ENCODE data around the gene SLAMF1. TPM values are rescaled to one million over a fixed set of nuclear protein-coding genes. Genes with fewer than 3 reads are reported as not detected.

The SLAMF1 gene
- total and polyA plus RNA-seq, 8 donors, result 0.09 to 2.5 (median 0.18) TPM; not detected in 1

GRCh38 chr1:160607672-160608032 is 39.2 kb downstream of the SLAMF1 start:
- Histone ChIP-seq H3K9me3 (no peaks in the 10 kb centered on the region), H3K4me1 (peaks cover 0 to 12% of the 10 kb centered on the region in 2 donors), H3K36me3 (no peaks in the 10 kb centered on the region), H3K27ac (no peak overlapping the region), H3K4me3 (no peak overlapping the region), H3K27me3 (peaks cover 0 to 7% of the 10 kb centered on the region in 2 donors)
- TF ChIP-seq CTCF (IDR thresholded peaks at IDR 0.05), result no peak
- peak; percentile 12 for ATAC-seq
- intact Hi-C loops (cut with DNase I), result loop anchor here in 1 of 2 donors (5.0 kb wide), 1 partner anchor 180 kb away; no protein-coding TSS in a partner anchor
- DNase-seq, result no peak

GRCh38 chr1:160607011-160607671 is 39.7 kb downstream of the SLAMF1 start:
- peak in 2 of 4 donors; percentile 39 to 68 for DNase-seq
- Histone ChIP-seq H3K27ac (no peak overlapping the region), H3K36me3 (no peaks in the 10 kb centered on the region), H3K9me3 (peaks cover 0 to 2% of the 10 kb centered on the region in 2 donors), H3K4me1 (peaks cover 0 to 12% of the 10 kb centered on the region in 2 donors), H3K4me3 (no peak overlapping the region), H3K27me3 (peaks cover 0 to 2% of the 10 kb centered on the region in 2 donors)
- peak; percentile 61 to 74 for TF ChIP-seq CTCF (IDR thresholded peaks at IDR 0.05)
- intact Hi-C loops (cut with DNase I), result loop anchor here in 1 of 2 donors (5.0 kb wide), 1 partner anchor 180 kb away; no protein-coding TSS in a partner anchor
- peak; percentile 99 for ATAC-seq

- Histone ChIP-seq H3K4me3 (no peak overlapping the region), H3K9me3 (peaks cover 0 to 4% of the 10 kb centered on the region in 2 donors), H3K27ac (no peak overlapping the region), H3K36me3 (no peaks in the 10 kb centered on the region), H3K27me3 (no peaks in the 10 kb centered on the region), H3K4me1 (peaks cover 0 to 12% of the 10 kb centered on the region in 2 donors)
- no peak for TF ChIP-seq CTCF (IDR thresholded peaks at IDR 0.05)
- ATAC-seq (no peak), DNase-seq (no peak)
- intact Hi-C loops (cut with DNase I), result loop anchor here in 1 of 2 donors (5.0 kb wide), 1 partner anchor 179 kb away; no protein-coding TSS in a partner anchor
Measured at GRCh38 chr1:160606611-160607010, 40.2 kb downstream of the SLAMF1 start.

- peaks cover 0 to 11% of the 10 kb centered on the region in 2 donors for H3K9me3 ChIP-seq
- peaks cover 0 to 12% of the 10 kb centered on the region in 2 donors for H3K4me1 ChIP-seq
- no peaks in the 10 kb centered on the region for H3K27me3 ChIP-seq
- H3K4me3 ChIP-seq, result no peak overlapping the region
- H3K27ac ChIP-seq, result no peak overlapping the region
- ATAC-seq (no peak), DNase-seq (no peak)
- H3K36me3 ChIP-seq, result no peaks in the 10 kb centered on the region
- intact Hi-C loops (cut with DNase I), result loop anchor here in 1 of 2 donors (5.0 kb wide), 1 partner anchor 179 kb away; no protein-coding TSS in a partner anchor
- TF ChIP-seq CTCF (IDR thresholded peaks at IDR 0.05), result no peak
Measured at GRCh38 chr1:160605792-160606479, 40.9 kb downstream of the SLAMF1 start.

- H3K4me1 ChIP-seq, result peaks cover 0 to 12% of the 10 kb centered on the region in 2 donors
- DNase-seq (no peak), ATAC-seq (no peak)
- H3K4me3 ChIP-seq, result no peak overlapping the region
- intact Hi-C loops (cut with DNase I), result loop anchor here in 1 of 2 donors (5.0 kb wide), 1 partner anchor 178 kb away; no protein-coding TSS in a partner anchor
- H3K27me3 ChIP-seq, result no peaks in the 10 kb centered on the region
- H3K27ac ChIP-seq, result no peak overlapping the region
- no peak for TF ChIP-seq CTCF (IDR thresholded peaks at IDR 0.05)
- no peaks in the 10 kb centered on the region for H3K36me3 ChIP-seq
- peaks cover 0 to 18% of the 10 kb centered on the region in 2 donors for H3K9me3 ChIP-seq
Measured at GRCh38 chr1:160605205-160605604, 41.6 kb downstream of the SLAMF1 start.

All from left lung (tissue), 10 donors.